Esophagus mucosa (tissue), 1 donor: ENCODE data around the gene PARP9. TPM values are rescaled to one million over a fixed set of nuclear protein-coding genes. Genes with fewer than 3 reads are reported as not detected.
A peak's percentile ranks its signal among the peaks of the same experiment; 100 is the strongest.

Experiments used
- ATAC-seq: fragments of 200-7000 bp; cut with Tn5 transposase; one replicate; pipeline ENCODE4 v1.9.1; 2020
- total RNA-seq: library from RNA; stranded (reverse); gene quantifications from one replicate; pipeline ENCODE4 v1.2.4, GENCODE V29; 2023
- donor health status: DM: yes; HTN: yes; CAD: no.

PARP9 gene
- total RNA-seq, result 27.5 TPM

DNA sequence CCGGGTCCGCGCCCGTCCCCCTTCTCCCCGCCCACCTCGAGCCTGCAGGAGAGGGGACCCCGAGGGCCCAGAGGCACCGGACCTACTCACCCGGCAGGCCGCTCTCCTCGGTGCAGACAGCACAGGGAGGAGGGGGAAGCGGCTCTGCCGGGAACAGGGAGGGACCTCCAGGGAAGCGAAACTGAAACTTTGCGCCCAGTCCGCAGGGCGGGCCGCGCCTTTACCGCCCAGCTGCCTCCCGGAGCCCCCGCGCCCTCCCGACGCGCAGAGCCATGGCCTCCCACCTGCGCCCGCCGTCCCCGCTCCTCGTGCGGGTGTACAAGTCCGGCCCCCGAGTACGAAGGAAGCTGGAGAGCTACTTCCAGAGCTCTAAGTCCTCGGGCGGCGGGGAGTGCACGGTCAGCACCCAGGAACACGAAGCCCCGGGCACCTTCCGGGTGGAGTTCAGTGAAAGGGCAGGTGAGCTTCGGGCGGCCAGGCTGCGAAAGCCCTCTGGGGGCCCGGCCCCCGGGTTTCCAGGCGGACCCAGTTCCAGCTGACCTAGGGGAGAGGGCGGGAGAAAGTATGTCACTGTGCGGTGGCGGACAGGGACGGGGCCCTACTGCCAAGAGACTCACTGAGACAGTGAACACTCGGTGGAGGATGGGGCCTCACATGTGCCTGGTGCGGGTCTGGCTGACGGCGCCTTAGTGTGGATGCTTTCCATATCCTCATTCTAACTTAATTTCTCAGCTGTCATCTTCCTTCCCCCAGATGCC lies at the start of gene PARP9, which contains the start of gene DTX3L:
Gene PARP9, minus strand, starts transcription at position 146 of the 758 bp plus-strand sequence. CDS start 4,680 bp downstream, outside the sequence.
Gene DTX3L, plus strand, starts transcription at position 184 of the 758 bp plus-strand sequence. Its CDS starts 89 bp downstream, at position 273.
- ATAC-seq, result peak; percentile 97

- no peak for ATAC-seq
Measured at GRCh38 chr3:122612696-122613095, 48.6 kb upstream of the PARP9 start.

GRCh38 chr3:122609798-122610559 lies 45.9 kb upstream of the PARP9 start:
- peak; percentile 86 for ATAC-seq

DNA sequence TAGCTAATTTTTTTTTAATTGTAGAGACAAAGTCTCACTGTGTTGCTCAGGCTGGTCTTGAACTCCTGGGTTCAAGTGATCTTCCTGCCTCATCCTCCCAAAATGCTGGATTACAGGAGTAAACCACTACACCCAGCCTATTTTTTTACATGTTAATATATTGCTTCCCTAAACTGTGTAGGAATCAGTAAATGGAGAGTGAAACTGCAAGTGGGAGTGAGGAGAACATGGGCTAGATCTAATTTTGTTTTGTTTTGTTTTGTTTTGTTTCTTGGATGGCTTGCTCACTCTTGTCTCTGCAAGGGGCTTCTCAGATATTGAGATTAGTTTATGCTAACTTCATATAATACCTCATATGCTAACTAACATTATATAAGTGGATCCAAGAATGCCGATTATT lies 44.8 kb upstream of the PARP9 start:
- no peak for ATAC-seq

- ATAC-seq, result no peak
Measured at GRCh38 chr3:122606330-122606729, 42.2 kb upstream of the PARP9 start.

- no peak for ATAC-seq
Measured at GRCh38 chr3:122603056-122603455, 39.0 kb upstream of the PARP9 start.

DNA sequence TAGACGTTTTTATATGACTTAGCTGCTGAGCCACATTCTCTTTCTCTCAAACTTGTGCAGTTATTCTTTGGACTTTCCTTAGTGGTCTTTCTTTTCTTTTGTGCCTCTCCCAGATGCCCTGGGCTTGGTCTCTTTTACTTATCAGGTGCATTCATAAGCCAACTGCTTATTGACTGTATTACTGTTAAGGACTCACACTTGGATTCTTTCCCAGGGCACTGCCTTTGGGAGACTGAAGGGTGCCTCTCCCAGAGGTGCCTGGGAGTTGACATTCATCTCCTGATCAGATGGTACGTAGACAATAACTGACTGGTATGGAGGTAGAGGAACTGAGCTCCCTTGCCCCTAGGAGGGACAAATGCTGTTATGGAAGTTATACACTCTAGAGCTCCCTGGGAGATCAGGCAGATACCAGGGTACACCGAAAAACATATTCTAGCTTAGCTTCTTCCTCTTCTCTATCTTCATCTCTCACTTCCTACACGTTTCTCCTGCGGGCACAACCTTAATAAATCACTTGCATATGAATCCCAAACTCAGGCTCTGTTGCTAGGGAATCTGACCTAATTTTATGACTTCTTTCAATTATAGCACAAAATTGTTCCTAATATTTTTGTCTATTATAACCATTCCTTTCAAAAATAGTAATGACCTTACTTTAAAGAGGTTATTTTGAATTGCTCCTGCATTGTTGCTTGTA lies 38.1 kb upstream of the PARP9 start:
- no peak for ATAC-seq

- ATAC-seq, result no peak
Measured at GRCh38 chr3:122598556-122598955, 34.5 kb upstream of the PARP9 start.

DNA sequence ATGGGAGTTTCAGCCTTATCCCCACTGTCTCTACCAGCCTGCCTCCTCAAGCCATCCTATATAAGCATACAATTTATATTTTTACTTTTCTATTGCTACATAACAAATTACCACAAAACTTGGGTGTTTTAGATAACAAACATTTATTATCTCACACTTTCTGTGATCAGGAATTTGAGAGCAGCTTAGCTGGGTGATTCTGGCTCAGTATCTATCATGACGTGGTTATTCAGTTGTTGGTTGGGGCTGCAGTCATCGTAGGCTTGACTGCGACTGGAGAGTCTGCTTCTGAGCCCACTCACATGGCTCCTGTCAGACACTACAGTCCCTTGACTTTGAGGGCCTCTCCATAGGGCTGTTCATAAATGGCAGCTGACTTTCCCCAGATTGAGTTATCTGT lies 34.1 kb upstream of the PARP9 start:
- no peak for ATAC-seq

DNA sequence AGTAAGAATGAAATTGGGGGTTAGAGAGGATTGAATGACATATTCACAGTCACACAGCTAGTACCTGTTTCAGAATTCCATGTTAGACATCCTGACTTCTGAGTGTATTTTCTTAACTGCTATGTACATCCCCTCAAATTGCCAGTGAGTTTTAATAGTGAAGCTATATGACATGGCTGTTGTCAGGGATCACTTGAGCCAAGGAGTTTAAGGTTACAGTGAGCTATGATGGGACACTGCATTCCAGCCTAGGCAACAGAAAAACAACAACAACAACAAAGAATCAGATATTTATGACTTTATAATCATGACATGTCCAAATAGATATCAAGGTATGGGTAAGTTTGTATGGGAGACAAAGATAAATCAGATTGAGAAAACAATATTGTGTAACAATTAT lies 29.9 kb upstream of the PARP9 start:
- no peak for ATAC-seq

GRCh38 chr3:122590610-122591009 lies 26.5 kb upstream of the PARP9 start:
- no peak for ATAC-seq

DNA sequence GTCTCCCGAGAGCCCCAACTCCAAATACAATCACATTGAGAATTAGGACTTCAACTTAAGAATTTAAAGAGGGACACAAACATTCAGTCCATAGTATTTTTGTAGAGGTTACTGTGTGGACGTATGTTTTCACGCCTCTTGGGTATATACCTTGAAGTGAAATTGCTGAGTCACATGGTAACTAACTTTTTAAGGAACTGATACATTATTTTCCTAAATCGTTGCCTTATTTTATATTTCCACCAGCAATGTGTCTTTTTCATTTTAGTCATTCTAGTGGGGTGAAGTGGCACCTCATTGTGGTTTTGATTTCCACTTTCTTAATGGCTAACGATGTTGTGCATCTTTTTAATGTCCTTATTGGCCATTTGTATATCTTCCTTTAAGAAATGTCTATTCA lies 25.2 kb upstream of the PARP9 start:
- no peak for ATAC-seq

DNA sequence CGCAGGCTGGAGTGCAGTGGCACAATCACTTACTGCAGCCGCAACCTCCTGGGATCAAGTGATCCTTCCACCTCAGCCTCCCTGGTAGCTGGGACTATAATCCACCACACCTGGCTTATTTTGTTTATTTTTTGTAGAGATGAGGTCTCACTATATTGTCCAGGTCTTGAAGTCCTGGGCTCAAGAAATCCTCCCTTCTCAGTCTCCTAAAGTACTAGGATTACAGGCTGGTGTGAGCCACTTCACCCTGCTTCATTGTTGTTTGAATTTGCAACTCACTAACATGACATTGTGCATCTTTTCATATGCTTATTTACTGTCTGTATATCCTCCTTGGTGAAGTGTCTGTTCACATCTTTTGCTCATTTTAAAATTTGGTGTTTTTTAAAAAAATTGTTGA lies 23.5 kb upstream of the PARP9 start:
- no peak for ATAC-seq

- no peak for ATAC-seq
Measured at GRCh38 chr3:122586773-122587485, 22.8 kb upstream of the PARP9 start.

DNA sequence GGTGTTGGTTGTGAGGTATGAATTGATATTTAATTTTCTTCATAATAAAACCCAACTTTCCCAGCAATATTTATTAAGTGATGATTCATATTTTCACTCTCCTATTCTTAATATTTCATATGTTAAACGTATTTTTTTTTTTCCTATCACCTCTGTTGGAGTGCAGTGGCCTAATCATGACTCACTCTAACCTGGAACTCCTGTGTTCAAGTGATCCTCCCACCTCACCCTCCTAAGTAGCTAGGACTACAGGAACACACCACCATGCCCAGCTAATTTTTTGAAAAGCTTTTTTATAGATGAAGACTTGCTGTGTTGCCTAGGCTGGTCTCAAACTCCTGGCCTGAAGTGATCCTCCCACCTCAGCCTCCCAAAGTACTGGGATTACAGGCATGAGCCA lies 22.0 kb upstream of the PARP9 start:
- no peak for ATAC-seq

- ATAC-seq, result no peak
Measured at GRCh38 chr3:122582390-122582789, 18.3 kb upstream of the PARP9 start.

DNA sequence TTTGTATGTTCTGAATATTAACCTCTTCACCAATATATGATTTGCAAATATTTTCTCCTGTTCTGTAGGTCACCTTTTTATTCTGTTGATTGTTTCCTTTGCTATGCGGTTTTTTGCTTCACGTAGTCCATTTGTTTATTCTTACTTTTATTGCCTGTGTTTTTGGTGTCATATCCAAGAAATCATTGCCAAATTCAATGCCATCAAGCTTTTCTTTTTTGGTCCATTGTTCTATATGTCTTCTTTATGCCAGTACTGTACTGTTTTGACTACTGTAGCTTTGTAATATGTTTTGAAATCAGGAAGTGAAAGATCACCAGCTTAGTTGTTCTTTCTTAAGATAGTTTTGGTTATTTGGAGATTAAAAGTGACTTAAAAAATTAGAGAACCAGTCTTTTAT lies 17.5 kb upstream of the PARP9 start:
- ATAC-seq, result no peak

DNA sequence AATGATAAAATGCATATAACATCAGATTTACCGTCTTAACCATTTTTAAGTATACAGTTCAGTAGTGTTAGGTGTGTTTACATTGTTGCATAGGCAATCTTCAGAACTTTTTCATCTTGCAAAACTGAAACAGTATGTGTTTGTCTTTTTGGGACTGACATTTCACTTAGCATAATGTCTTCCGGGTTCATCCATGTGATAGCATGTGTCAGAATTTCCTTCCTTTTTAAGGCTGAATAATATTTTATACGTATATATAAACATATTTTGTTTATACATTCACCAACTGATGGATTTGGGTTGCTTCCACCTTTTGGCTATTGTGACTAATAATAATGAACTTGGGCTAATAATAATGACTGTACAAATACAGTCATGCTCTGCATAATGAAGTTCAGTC lies 16.4 kb upstream of the PARP9 start:
- ATAC-seq, result no peak

- no peak for ATAC-seq
Measured at GRCh38 chr3:122578069-122578740, 14.1 kb upstream of the PARP9 start.

- no peak for ATAC-seq
Measured at GRCh38 chr3:122577409-122578031, 13.4 kb upstream of the PARP9 start, which contains the start of gene PARP15. PARP15 (plus strand) TSS chr3:122577650; CDS start chr3:122577668, 18 bp downstream.

GRCh38 chr3:122576174-122576940 lies 12.3 kb upstream of the PARP9 start:
- ATAC-seq, result peak; percentile 54
